HG02884 (cell line): Measurements from ENCODE around the gene WDFY4.

Experiments
- ATAC-seq: cut with Tn5 transposase; IDR thresholded peaks from one replicate; pipeline ENCODE4 v1.9.1; 2021; ENCODE audit warnings: mild to moderate bottlenecking, moderate library complexity; ENCODE audit not compliant: unreplicated experiment

Gene WDFY4

DNA sequence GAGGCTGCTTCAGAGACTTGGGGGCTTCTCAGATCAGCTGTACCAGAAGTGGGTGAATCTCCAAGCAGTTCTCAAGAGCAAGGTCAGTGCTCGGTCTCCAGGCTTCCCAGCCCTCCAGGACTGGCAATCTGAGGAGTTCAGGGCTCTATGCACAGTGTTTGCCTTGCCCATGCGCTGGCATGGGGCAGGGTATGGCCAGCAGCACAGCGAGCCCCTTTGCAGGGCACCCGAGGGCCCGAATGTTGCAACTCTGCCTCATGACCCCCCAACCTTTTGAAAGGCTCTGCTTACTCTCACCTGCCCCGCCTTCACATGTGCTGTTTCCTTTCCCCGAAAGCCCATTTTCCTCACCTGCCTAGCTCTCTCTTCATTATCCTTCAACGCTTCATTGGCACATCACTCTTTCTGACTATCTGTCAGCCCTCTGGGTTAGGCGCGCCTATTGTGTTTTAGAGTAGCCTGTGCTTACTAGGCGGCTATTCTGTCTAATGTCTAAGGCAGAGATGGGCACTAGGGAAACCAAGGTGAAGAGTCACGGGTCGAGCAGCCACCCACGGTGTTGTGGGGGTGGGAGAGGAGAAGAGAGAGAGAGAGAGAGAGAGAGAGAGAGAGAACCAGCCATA is 83.6 kb downstream of the WDFY4 start:
- no peak for ATAC-seq

DNA sequence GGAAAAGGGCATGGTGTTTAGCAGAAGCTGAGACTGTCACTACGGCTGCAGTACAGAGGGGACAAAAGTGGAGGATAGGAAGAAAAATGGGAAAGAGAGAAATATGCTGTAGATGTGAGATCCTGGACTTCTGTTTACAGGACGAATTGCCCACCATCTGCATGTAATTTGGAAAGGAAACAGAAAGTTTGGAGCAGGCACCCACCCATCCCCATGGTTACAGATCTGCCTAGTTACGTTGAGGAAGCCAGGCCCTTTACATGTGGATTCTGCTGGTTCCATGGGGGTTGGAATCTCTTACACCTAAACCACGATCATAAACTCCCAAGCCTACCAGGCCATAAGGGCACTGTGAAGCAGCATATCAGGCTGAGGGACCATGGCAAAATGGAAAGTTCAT is 84.3 kb downstream of the WDFY4 start:
- ATAC-seq = no peak

DNA sequence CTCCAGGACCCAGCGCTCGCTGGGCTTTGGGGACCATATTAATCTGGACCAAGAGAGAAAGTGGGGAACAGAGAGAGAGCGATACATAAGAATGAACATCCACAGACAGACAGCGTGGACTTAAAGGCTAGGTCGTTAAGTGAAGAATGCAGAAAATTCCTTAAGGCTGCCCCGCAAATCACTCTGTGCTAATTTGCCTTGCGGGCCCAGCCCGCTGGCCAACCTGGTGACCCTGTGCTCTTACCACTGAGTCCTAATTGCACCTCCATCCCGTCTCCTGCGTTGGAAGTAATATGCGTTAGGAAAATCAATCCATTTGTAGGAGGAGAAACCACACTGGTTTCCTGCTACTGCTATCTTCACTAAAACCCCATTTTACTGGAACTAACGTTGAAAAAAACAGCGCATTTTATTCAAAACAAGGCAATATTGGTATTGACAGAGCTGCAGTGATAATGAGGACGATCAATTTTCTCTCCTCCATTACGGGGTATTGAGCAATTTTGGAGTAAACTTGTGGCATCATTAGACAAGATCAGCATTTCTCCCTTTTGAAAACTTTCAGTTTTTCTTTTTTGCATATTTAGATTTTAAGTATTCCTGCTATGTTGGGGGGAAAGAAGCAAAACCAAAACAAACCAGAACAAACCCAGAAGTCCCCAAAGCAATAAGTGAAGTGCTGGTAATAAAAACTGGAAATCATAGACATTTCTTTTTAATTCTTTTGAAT is 85.2 kb downstream of the WDFY4 start:
- ATAC-seq = no peak

DNA sequence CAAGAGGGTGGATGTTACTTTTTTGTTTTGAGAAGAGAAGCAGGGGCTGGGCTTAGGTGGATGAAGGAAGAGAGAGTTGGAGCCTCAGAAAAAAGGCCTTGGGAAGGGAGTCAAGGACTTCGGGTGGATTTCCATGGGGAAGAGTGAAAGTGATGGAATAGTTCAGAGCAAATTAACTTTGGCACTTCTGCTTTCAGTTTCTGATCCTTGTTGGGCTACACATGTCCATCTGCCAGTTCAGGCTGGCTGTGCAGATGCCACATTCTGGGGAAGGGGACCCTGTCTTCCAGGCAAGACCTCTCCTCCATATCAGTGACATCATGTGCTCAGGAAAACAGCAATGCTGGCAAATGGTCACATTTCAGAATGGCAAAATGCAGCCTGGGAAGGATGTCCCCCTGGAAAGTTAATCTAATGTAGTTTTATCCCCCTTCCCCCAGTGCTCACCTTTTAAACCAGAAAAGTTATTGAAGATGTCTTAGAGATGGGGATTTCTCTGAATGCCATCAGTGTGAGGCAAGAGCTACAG is 86.0 kb downstream of the WDFY4 start:
- no peak for ATAC-seq

DNA sequence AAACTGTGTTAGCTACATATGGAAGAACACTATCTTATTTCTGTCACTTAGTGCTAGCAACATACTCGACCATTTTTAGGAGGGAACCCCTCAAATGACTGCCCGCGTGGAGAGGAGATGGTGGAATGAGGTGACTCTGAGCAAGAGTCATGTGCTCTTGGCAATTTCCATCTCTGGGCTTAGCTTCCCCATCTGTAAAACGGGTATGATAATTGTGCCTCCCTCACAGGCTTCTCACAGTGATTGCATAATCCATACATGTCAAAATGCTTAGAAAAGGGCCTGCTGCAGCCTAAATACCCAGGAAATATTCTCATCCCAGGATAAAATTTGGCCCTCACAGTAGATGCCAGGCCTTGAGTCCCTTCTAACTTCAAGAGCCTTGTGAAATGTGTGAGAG is 86.6 kb downstream of the WDFY4 start:
- no peak for ATAC-seq

DNA sequence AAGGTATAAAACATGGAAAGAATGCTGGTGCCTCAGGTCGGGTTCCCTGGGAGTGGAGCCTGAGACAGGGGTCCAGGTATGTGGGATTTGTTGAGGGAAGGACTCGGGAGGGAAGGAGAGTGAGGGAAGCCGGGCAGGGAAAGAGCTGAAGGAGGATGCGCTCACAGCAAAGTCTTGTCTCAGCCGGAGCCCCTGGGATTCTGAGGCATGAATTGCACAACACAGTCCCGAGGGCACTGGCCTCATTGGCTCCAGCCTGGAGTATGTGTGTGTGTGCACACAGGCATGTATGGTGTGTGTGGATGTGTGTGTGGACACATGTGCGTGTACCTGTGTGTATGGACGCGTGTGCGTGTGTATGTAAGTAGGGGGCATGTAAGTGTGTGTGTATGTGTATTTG is 87.4 kb downstream of the WDFY4 start:
- ATAC-seq = no peak

DNA sequence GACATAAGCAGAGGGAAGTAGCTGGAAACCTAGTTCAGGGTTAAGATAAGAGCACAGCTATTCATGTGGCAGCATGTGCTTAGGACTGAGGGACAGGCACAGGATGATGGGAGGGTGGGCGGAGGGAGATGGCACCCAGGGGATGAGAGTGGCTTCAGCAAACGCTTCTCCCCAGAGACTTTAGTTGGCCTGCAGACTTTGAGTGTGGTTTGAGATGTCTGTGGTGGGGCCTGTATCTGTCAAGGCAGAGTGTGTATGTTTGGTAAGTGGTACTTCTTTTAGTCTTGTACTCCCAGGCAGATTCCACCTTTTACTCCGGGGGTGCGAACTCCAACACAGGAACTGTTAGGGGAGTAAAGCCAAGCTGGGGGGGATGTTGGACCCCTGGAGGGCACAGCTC is 88.9 kb downstream of the WDFY4 start:
- no peak for ATAC-seq

DNA sequence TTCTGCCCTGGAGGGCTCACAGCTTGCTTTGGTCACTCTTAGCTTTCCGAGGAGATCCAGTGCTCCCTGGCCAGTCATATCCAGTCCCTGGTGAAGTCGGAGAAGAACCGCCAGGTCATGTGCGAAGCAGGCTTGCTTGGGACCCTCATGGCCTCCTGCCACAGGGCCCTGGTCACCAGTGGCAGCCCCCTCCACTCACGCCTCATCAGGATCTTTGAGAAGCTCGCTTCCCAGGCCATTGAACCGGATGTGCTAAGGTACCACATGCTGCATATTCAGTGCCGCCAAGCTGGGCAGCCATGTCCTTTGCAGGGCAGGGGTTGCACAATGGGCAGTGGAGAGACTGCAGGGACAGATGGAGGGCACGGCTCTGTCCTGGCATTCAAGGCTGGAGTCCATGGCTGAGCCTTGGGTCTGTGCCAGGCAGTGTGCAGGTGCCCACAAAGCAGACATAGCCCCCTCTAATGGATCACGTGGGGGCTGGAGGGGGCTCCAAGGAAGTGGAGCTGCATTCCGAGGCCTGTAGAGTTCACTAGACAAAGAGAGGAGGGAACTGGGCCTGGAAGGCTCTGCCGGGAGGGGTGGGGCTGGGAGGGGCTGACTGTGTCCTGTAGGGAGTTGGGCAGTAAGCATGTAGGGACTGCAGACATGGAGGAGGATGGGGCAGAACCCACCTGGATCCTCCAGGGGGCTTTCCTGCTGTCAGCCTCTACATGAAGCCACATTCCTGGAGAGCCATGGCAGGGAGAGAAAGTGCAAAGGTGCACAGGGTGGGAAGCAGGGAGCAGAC is 89.9 kb downstream of the WDFY4 start:
- ATAC-seq = no peak

DNA sequence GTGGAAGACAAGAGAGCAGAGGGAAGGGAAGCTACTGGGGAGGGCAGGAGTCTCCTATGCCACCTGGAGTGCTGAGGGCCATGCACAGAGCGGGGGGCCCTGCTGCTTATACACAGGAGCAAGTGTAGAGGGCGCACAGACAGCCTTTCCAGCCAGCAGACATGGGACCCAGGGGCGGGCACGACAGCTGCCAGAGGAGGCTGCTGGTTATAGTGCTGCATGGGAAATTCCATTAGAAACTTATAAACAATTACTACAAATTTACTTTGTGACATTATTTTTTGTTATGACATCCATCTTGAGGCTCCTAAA is 90.5 kb downstream of the WDFY4 start:
- no peak for ATAC-seq

DNA sequence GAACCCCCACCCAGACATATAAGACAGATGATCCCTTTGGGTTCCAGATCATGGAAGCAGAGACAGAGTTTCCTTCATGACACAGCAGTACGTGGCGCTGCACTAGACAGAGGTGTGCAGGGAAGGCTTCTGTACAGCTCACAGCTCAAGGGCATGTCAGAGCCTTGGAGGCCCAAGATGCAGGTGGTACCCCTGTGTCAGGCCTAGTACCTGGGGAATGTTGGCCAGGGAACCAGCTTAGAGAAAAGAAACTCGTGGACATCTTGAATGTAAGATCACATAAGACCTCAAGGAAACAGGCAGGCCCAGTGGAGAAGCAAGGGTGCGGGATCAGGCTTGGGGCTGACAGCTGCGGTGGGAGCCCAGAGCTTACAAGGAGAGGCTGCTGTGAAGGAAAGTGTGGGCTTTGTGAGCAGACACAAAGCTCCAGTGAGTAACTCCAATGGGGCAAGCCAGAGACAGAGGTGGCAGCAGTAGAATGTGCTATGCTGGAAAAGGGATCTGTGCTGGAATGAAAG is 91.4 kb downstream of the WDFY4 start:
- no peak for ATAC-seq

DNA sequence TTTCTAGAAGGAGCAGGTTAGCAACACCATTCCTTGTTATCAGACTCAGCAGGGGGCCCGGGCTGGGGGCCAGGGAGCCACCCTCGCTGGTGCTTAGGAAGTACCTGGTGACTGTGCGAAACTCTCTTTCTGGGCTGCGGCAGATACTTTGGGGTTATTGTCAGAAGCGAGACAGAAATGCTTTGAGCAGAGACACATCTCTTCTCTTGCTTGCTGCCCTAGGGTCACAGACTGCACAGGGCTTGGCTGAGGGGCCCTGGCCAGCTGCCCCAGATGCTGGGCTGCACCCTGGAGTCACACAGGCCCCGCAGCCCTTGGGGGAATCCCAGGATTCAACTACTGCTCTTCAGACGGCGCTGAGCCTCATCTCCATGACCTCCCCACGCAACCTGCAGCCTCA is 91.9 kb downstream of the WDFY4 start:
- no peak for ATAC-seq

DNA sequence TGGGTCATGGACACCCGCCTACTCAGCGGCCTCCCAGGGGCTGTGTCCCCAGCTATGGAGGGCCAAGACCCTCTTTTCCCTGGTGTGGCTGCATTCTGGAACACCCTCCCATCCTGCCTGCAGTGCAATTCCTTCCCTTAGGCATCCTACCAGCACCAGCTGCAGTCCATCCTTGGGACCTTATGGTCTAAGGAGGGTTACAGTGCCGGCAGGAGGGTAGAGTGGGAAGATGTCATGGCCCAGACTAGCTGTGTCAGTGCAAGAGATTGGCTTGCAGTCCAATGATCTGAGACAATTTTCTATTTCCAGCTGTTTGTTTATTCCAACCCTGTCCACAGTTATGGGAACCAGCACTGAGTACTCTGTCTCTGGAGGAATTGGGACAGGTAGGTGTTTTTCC is 92.4 kb downstream of the WDFY4 start:
- ATAC-seq = no peak

DNA sequence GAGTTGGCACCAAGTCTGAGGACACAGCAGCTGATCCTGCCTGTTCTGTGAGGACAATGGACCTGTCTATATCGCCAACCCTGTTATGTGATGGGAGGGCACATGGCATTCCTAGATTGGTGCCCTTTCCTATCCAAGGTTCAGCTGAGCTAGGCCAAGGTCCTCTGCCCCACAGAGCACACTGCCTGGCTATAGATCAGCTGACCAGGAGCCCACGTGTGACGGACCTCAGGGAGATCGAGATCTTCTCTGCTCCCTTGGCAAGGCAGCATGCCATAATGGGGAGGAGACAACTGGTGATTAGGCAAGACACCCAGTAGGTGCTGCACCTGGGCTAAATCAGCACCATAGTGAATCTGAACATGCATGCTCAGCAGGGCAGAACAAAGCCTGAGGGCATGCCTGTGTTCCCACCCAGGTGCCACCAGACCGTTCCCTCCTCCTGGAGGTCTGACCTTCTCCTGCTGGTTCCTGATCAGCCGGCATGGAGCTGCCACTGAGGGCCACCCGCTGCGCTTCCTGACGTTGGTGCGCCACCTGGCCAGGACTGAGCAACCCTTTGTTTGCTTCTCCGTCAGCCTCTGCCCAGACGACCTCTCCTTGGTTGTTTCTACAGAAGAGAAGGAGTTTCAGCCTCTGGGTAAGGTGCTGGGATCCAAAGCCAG is 93.7 kb downstream of the WDFY4 start:
- no peak for ATAC-seq

DNA sequence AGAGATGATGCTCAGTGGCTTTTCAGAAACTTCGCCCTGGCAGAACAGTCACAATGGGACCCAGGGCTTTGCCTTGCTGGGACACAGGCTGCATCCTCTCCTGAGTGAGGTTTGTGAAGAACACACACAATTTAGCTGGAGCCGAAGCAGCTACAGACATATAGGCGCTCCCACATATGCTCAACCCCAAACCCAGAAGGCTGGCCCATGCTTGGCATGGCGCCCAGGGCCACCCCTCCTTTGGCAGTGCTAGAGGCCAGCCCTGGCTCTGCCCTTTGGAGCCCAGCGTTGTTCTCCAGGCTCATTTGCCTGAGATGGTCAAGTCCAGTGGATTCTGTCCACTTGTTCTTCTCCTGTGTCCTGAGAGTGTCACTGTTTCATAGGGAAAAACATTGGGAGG is 94.4 kb downstream of the WDFY4 start:
- no peak for ATAC-seq

DNA sequence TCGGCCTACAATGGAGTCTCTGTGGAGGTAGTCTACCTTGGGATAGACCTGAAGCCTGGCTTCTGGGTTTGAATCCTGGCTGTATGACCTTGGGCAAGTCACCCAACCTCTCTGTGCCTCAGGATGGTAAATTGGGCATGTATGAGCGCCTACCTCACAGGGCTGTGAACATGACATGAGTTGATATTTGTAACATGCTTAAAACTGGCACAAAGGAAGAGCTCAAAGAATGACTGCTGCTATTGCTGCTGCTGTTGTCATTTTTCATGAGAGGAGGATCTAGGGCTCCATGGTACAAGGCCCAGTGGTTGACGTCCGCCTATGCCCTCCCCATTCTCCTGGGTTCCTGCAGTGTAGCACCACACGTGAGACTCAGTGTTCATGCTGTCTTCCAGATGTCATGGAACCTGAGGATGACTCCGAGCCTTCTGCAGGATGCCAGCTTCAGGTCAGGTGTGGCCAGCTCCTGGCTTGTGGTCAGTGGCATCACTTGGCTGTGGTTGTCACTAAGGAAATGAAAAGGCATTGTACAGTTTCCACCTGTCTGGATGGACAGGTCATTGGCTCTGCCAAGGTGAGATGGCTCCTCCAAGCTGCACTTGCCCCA is 95.0 kb downstream of the WDFY4 start:
- no peak for ATAC-seq

DNA sequence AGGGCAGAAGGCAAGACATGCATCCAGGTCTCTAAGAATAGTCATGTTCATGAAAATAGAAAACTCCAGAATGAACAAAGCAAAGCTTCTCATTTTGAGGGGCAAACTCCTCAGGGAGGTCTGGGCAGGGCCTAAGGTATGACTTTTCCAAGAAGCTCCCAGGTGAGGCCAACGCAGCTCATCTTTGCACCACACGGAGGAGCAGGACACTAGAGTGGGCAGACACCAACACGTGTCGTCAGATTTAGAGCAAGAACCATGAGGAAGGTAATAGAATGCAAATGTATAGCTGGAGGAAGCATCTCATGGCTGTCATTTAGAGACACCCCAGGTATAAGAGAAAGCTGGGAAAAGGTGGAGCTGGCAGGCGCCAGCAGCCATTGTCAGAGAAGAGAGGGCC is 95.7 kb downstream of the WDFY4 start:
- no peak for ATAC-seq

DNA sequence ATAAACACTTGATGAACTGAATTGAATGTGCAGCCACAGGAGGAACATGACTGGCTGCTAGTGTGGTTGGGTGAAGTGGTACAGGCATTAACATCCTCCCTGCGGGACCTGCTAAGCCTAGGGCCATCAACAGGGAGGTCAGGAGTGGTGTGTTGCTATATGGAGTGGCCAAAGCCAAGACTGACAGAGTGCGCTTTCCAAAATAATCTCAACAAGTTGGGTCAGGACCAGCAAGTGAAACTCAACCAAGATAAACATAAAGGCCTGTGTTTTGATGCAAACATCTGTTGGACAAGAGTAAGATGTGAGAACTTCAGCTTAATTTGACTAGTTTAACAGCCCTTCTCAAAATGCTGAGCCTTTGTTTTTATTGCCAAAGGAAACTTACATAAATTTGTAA is 97.7 kb downstream of the WDFY4 start:
- ATAC-seq = no peak

DNA sequence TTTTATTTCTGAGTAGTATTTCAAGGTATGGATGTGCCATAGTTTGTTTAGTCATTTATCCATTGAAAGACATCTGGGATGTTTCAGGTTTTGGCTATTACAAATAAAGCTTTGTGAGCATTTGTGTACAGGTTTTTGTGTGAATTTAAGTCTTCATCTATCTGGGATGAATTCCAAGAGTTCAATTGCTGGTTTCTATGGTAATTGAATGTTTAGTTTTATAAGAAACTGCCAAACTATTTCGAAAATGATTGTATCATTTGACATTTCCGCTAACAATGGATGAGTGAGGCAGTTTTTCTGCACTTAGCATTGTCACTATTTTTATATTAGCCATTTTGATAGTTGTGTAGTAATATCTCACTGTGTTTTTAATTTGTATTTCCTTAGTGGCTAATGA is 99.4 kb downstream of the WDFY4 start:
- no peak for ATAC-seq

DNA sequence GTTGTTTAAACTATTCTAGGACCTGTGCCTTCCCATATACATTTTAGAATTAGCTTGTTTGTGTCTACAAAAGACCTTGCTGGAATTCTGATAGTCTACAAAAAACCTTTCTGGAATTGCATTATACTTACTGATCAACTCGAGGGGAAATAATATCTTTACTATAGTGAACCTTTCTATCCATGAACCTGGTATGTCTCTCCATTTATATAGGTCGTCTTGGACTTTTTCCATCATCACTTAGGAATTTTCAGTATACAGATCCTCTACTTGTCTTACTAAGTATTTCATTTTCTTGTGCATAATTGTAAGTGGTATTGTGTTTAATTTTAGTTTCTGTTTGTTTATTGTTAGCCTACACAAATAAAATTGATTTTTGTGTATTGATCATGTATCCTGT is 101.1 kb downstream of the WDFY4 start:
- no peak for ATAC-seq

DNA sequence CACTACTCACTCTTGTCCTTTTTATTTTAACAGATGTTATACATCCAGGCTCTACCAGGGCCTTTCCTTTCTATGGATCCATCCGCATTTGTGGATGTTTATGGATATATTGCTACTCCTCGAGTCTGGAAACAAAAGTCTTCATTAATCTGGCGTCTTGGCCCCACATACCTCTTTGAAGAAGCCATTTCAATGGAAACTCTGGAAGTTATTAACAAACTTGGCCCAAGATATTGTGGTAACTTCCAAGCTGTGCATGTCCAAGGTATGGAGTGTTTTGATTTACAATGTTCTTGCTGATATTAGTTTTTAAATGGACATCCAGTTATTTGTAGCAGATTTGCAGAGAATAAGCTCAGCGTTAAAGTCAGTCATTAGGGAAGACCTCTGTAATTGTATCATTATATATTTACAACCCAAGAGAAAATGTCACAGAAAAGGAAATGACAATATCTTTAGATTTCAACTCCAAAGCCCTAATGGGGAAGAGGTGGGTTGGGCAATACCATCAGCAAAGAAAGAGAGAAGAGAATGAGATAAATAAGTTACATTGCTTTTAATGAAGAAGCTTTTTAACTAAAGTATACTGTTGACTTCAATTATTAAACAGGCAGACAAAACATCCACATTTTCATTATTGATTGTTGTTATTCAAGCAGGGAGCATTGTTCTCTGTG is 102.1 kb downstream of the WDFY4 start:
- no peak for ATAC-seq
